Activated B cell treated with CpG ODN at 0.5 μM for 24 hours (primary cell): ENCODE data around the gene PHC1. TPM values are rescaled to one million over a fixed set of nuclear protein-coding genes. Genes with fewer than 3 reads are reported as not detected.
"Not testable (repeated sequence)": the region's sequence is repeated elsewhere in the genome, so short reads cannot be mapped to it uniquely, and the experiment has no call there.

ENCODE experiments used
- ATAC-seq: fragments of 200-7000 bp; cut with Tn5 transposase; one replicate; pipeline ENCODE4 v1.10.0; 2021; ENCODE audit warnings: low read depth, mild to moderate bottlenecking, moderate library complexity
- CTCF ChIA-PET: fragments of 350-600 bp; sonication (Branson Sonifier 250); formaldehyde crosslinking; loops from one replicate; lab custom pipeline; 2021; ENCODE audit warnings: antibody characterized with exemption; lab: Charles Lee
- POLR2A ChIA-PET: fragments of 350-600 bp; sonication (Branson Sonifier 250); formaldehyde crosslinking; loops from one replicate; lab custom pipeline; 2021; ENCODE audit warnings: antibody characterized with exemption; lab: Charles Lee
- DNase-seq: peaks from one replicate; pipeline ENCODE4 v3.0.0; 2022
- H3K27ac Mint-ChIP-seq: one replicate; pipeline ENCODE4 v1.8.0; 2020; ENCODE audit warnings: mixed read lengths
- H3K27me3 Mint-ChIP-seq: one replicate; pipeline ENCODE4 v1.8.0; 2021; ENCODE audit warnings: mixed read lengths
- H3K36me3 Mint-ChIP-seq: one replicate; pipeline ENCODE4 v1.8.0; 2021; ENCODE audit warnings: low read depth, mixed read lengths
- H3K4me1 Mint-ChIP-seq: one replicate; pipeline ENCODE4 v1.8.0; 2021; ENCODE audit warnings: mixed read lengths
- H3K4me3 Mint-ChIP-seq: one replicate; pipeline ENCODE4 v1.8.0; 2020; ENCODE audit warnings: mild to moderate bottlenecking, mixed read lengths
- H3K9me3 Mint-ChIP-seq: one replicate; pipeline ENCODE4 v1.8.0; 2020; ENCODE audit warnings: mixed read lengths
- intact Hi-C: fragments of 100-400 bp; cut with micrococcal nuclease; formaldehyde crosslinking; loops from one replicate; pipeline ENCODE4 v1.15.1; 2024
- total RNA-seq: library from RNA; stranded (reverse); gene quantifications from 2 replicates; pipeline ENCODE4 v1.2.3, GENCODE V29; 2022
- TF ChIP-seq, protein P1 (sequence below): fragments of 200-600 bp; IDR thresholded peaks from one replicate; pipeline ENCODE4 v1.8.0; 2022; ENCODE audit warnings: antibody characterized with exemption, mild to moderate bottlenecking

PHC1 gene
- total RNA-seq, 1 donor from 2014 or later = 45.8 TPM

DNA sequence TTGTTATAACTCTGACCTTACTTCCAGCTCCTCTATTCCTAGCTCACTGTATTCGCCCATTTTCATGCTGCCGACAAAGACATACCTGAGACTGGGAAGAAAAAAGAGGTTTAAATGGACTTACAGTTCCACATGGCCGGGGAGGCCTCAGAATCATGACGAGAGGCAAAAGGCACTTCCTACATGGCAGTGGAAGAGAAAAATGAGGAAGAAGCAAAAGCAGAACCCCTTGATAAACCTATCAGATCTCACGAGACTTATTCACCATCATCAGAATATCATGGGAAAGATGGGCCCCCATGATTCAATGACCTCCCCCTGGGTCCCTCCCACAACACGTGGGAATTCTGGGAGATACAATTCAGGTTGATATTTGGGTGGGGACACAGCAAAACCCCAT, 14.5 kb upstream of the PHC1 start:
- no peak overlapping the region for H3K27ac Mint-ChIP-seq
- TF ChIP-seq, protein P1, sequence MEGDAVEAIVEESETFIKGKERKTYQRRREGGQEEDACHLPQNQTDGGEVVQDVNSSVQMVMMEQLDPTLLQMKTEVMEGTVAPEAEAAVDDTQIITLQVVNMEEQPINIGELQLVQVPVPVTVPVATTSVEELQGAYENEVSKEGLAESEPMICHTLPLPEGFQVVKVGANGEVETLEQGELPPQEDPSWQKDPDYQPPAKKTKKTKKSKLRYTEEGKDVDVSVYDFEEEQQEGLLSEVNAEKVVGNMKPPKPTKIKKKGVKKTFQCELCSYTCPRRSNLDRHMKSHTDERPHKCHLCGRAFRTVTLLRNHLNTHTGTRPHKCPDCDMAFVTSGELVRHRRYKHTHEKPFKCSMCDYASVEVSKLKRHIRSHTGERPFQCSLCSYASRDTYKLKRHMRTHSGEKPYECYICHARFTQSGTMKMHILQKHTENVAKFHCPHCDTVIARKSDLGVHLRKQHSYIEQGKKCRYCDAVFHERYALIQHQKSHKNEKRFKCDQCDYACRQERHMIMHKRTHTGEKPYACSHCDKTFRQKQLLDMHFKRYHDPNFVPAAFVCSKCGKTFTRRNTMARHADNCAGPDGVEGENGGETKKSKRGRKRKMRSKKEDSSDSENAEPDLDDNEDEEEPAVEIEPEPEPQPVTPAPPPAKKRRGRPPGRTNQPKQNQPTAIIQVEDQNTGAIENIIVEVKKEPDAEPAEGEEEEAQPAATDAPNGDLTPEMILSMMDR = no peak
- H3K9me3 Mint-ChIP-seq = peaks cover 12% of the 10 kb centered on the region
- H3K4me1 Mint-ChIP-seq = peaks cover 29% of the 10 kb centered on the region
- H3K36me3 Mint-ChIP-seq = peaks cover 3% of the 10 kb centered on the region
- ChIA-PET POLR2A (interaction anchor here (0.8 kb wide), 1 partner anchor 1465 kb away, joined by 3 read pairs; no protein-coding TSS in a partner anchor), CTCF (no interaction called here)
- intact Hi-C loops = no loop called here
- DNase-seq (no peak), ATAC-seq (no peak)
- H3K4me3 Mint-ChIP-seq = no peak overlapping the region
- no peaks in the 10 kb centered on the region for H3K27me3 Mint-ChIP-seq

DNA sequence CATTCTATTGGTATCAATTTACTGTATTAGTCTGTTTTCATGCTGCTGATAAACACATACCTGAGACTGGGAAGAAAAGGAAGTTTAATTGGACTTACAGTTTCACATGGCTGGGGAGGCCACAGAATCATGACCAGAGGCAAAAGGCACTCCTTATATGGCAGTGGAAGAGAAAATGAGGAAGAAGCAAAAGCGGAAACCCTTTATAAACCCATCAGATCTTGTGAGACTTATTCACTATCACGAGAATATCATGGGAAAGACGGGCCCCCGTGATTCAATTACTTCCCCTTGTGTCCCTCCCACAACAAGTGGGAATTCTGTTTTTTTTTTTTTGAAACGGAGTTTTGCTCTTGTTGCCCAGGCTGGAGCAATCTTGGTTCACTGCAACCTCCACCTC, 11.6 kb upstream of the PHC1 start:
- POLR2A ChIA-PET = interaction anchor here (0.7 kb wide), 1 partner anchor 218 kb away, joined by 5 read pairs; no protein-coding TSS in a partner anchor
- not testable (repeated sequence) for DNase-seq

DNA sequence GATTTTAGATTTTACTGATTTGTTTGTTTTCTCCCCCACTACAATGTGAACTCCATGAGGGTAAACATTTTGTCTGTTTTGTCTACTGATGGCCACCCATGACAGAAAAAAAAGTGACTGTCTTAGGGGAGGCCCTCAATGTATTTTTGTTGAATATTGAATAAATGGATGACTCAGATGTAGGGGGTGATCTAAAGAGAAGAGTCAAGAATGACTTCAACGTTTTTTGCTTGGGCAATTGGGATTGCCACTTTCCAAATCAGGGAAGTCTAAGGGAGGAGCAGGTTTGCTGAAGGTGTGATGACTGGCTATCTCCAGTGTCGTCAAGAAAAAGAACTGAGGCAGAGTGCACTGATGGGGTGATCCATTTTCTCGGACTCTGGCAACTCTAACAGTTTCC, 10.7 kb upstream of the PHC1 start:
- DNase-seq (no peak), ATAC-seq (no peak)
- H3K27me3 Mint-ChIP-seq = no peaks in the 10 kb centered on the region
- peak overlapping the region; percentile 44 for H3K4me3 Mint-ChIP-seq
- TF ChIP-seq, protein P1 = no peak
- intact Hi-C loops = no loop called here
- peaks cover 12% of the 10 kb centered on the region for H3K9me3 Mint-ChIP-seq
- peaks cover 3% of the 10 kb centered on the region for H3K36me3 Mint-ChIP-seq
- H3K4me1 Mint-ChIP-seq = peaks cover 45% of the 10 kb centered on the region
- ChIA-PET POLR2A (interaction anchor here (0.7 kb wide), 1 partner anchor 15 kb away, joined by 15 read pairs; no protein-coding TSS in a partner anchor), CTCF (interaction anchor here (1.0 kb wide), 1 partner anchor 13 kb away, joined by 4 read pairs; no protein-coding TSS in a partner anchor)
- peak overlapping the region; percentile 68 for H3K27ac Mint-ChIP-seq

More for the DNA sequence above, 11.6 kb upstream of the PHC1 start:
- peak; percentile 73 for ATAC-seq
- peaks cover 45% of the 10 kb centered on the region for H3K4me1 Mint-ChIP-seq
- H3K27me3 Mint-ChIP-seq, CTCF ChIA-PET, intact Hi-C loops, H3K36me3 Mint-ChIP-seq: not testable (repeated sequence)
- H3K27ac Mint-ChIP-seq = peak overlapping the region; percentile 68
- H3K4me3 Mint-ChIP-seq = peak overlapping the region; percentile 64
- H3K9me3 Mint-ChIP-seq = peaks cover 12% of the 10 kb centered on the region

DNA sequence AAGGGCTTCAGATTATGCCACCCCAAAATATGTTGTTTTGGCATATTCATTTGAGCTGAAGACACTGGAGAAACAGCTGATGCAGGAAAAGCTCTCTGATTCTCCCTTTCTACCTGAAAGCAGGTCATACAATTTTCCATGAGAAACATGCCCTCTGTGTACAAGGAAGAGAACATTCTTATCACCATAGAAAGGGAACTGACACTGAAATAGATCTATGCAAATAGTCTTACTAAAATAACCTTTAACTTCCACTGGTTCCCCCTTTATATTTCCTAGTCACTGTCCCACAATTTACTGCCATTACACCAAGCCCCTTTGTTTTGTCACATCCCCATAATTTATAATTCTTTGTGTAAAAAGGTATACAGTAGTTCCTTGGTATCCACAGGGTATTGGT, 9.6 kb upstream of the PHC1 start:
- no peak for DNase-seq

DNA sequence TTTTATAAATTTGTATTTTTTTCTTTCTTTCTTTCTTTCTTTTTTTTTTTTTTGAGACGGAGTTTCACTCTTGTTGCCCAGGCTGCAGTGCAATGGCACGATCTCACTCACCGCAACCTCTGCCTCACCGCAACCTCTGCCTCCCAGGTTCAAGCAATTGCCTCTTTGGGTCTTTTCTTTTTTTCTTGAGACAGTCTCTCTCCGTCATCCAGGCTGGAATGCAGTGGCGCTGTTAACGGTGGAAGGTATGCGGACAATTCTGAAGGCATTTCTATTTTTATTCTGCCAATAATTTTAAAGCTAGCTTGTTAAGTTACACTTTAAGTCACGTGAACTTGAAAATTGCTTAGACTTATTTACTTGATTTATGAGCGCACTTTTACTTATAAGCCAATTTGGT, 8.8 kb upstream of the PHC1 start:
- ATAC-seq (no peak), DNase-seq (no peak)
- Mint-ChIP-seq H3K9me3 (peaks cover 8% of the 10 kb centered on the region), H3K27ac (no peak overlapping the region), H3K4me3 (no peak overlapping the region), H3K36me3 (peaks cover 3% of the 10 kb centered on the region), H3K27me3 (no peaks in the 10 kb centered on the region), H3K4me1 (peaks cover 40% of the 10 kb centered on the region)
- POLR2A ChIA-PET = no interaction called here
- intact Hi-C loops = no loop called here
- CTCF ChIA-PET = no interaction called here
- TF ChIP-seq, protein P1 = no peak

More for the DNA sequence above, 9.6 kb upstream of the PHC1 start:
- ATAC-seq = no peak
- Mint-ChIP-seq H3K4me1 (peaks cover 44% of the 10 kb centered on the region), H3K36me3 (peaks cover 3% of the 10 kb centered on the region), H3K27me3 (no peaks in the 10 kb centered on the region), H3K27ac (peak overlapping the region; percentile 24), H3K4me3 (peak overlapping the region; percentile 52), H3K9me3 (peaks cover 12% of the 10 kb centered on the region)
- TF ChIP-seq, protein P1 = no peak
- intact Hi-C loops = no loop called here
- POLR2A ChIA-PET = no interaction called here
- CTCF ChIA-PET = interaction anchor here (1.0 kb wide), 2 partner anchors 14 to 295 kb away, joined by 3 to 4 read pairs; no protein-coding TSS in a partner anchor
